ENCODE results near the gene PLA2G4B. TPM values are rescaled to one million over a fixed set of nuclear protein-coding genes. Genes with fewer than 3 reads are reported as not detected.

PLA2G4B gene
- total RNA-seq, 6 experiments from 2014 or later: 0.31 to 7.3 (median 4.7) TPM

DNA sequence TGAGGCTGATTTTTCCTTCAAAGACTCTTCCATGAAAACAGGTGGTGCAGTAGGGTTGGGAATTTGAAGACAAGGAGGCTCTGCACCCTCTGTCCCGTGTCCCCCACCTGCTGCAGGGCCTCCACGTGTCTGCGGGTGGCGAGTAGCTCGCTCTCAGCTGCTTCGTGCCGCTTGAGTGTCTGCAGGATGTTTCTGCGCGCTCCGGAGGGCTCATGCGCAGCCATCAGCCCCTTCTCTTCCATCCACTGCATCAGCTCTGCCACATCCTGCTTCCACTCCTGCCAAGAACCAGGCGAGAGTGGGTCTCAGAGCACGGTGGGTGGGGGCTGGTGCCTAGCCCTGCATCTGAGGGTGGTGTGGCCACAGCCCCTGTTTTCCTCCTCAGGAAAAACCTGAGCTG is 37.4 kb downstream of the PLA2G4B start:
- no peaks in the 10 kb centered on the region for H3K36me3 ChIP-seq
- H3K4me3 ChIP-seq: no peak overlapping the region
- no peaks in the 10 kb centered on the region for H3K27me3 ChIP-seq
- 22% methylated on average over 3 of the region's 13 CpGs for WGBS (ENCODE audit: insufficient coverage, low coverage, low lambda C conversion rate, missing lambda C conversion rate)
- TF ChIP-seq, protein P1, sequence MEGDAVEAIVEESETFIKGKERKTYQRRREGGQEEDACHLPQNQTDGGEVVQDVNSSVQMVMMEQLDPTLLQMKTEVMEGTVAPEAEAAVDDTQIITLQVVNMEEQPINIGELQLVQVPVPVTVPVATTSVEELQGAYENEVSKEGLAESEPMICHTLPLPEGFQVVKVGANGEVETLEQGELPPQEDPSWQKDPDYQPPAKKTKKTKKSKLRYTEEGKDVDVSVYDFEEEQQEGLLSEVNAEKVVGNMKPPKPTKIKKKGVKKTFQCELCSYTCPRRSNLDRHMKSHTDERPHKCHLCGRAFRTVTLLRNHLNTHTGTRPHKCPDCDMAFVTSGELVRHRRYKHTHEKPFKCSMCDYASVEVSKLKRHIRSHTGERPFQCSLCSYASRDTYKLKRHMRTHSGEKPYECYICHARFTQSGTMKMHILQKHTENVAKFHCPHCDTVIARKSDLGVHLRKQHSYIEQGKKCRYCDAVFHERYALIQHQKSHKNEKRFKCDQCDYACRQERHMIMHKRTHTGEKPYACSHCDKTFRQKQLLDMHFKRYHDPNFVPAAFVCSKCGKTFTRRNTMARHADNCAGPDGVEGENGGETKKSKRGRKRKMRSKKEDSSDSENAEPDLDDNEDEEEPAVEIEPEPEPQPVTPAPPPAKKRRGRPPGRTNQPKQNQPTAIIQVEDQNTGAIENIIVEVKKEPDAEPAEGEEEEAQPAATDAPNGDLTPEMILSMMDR (IDR thresholded peaks at IDR 0.05): no peak
- no peak for TF ChIP-seq POLR2A (IDR thresholded peaks at IDR 0.05)
- ATAC-seq: no peak
- no peaks in the 10 kb centered on the region for H3K9me3 ChIP-seq
- peaks cover 0 to 14% (median 7%) of the 10 kb centered on the region in 4 donors for H3K4me1 ChIP-seq
- H3K27ac ChIP-seq: no peak overlapping the region
- no peak for DNase-seq
- intact Hi-C loops (cut with DNase I): no loop called here

DNA sequence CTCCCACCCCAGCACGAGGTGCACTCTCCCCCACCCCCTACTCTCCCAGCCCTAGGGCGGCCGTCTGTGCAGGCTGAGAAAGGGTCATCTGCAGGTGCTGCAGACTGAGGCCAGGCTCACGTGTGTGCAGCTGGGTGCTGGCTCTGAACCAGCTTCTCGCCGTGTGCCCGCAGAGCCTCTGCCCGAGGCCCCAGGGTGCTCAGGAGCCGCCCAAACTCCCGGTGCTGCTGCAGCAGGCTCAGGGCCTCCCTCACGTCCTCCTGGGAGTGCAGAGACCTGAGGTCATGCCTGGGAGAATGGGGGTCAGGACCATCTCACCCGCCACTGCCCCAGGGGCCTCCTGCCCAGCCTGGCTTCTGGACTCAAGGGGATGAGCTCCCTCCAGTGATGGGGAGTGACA is 38.0 kb downstream of the PLA2G4B start:
- no peak overlapping the region for H3K27ac ChIP-seq
- DNase-seq: peak in 1 of 3 donors; percentile 46
- WGBS (ENCODE audit: insufficient coverage, low coverage, low lambda C conversion rate, missing lambda C conversion rate): no CpG with 5 or more reads among the region's 12 CpGs
- peaks cover 0 to 19% (median 9%) of the 10 kb centered on the region in 4 donors for H3K4me1 ChIP-seq
- intact Hi-C loops (cut with DNase I): no loop called here
- H3K4me3 ChIP-seq: no peak overlapping the region
- H3K9me3 ChIP-seq: no peaks in the 10 kb centered on the region
- TF ChIP-seq, protein P1 (IDR thresholded peaks at IDR 0.05): no peak
- TF ChIP-seq POLR2A (IDR thresholded peaks at IDR 0.05): no peak
- H3K36me3 ChIP-seq: no peaks in the 10 kb centered on the region
- no peak for ATAC-seq
- H3K27me3 ChIP-seq: no peaks in the 10 kb centered on the region

DNA sequence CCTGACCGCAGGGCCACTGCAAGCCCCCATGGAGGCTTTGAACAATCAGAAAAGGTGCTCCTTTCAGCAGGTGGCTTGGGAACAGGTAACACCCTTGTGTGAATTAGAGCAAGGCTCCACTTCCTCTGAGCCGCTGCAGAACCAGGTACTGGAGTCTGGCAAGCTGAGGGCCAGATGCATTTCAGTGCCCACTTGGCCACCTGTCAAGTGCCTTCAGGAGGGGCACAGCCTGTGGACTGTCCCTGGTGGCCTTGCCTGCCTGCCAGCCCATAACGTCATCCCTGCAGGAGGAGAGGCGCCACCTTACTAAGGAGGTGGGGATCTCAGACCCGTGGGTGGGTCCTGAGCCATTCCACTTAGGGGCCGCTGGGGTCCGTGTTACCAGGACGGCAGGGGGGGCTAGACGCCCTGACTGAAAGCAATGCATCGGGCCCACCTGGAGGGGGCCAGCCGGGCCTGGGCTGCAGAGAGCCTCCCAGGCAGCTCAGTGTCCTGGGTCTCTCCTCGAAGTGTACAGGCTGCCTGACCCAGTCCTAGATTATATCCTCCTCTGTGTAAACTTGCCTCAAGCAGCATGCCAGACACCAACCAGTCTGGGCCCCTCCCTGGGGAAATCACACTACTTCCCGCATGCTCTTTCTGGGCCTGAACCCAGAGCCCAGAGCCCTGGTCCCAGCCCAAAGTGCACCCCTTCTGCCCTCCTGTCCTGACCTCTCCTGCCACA is 39.1 kb downstream of the PLA2G4B start:
- 100% methylated on average over 1 of the region's 13 CpGs for WGBS (ENCODE audit: insufficient coverage, low coverage, low lambda C conversion rate, missing lambda C conversion rate)
- TF ChIP-seq, protein P1 (IDR thresholded peaks at IDR 0.05): no peak
- no peak for TF ChIP-seq POLR2A (IDR thresholded peaks at IDR 0.05)
- Histone ChIP-seq H3K27me3 (no peaks in the 10 kb centered on the region), H3K36me3 (no peaks in the 10 kb centered on the region), H3K4me1 (peaks cover 0 to 29% (median 14%) of the 10 kb centered on the region in 4 donors), H3K27ac (no peak overlapping the region), H3K9me3 (no peaks in the 10 kb centered on the region), H3K4me3 (no peak overlapping the region)
- ATAC-seq (no peak), DNase-seq (no peak)
- intact Hi-C loops (cut with DNase I): no loop called here

DNA sequence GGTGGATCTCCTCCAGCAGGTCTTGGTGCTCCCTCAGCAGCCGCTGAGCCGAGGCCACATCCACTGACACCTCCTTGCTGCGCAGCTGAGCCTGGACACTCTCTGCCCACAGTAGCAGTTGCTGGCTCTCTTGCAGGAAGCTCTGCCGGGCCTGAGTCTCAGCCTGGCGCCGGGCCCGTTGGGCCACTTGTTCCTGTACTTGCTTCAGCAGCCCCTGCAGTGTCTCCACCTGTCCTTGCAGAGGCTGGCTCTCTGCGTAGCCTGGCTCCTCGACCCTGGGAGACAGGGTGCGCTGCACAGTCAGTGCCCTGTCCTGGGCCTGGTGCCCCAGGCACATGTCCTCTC is 39.7 kb downstream of the PLA2G4B start:
- Histone ChIP-seq H3K4me3 (no peak overlapping the region), H3K9me3 (no peaks in the 10 kb centered on the region), H3K27ac (no peak overlapping the region), H3K27me3 (no peaks in the 10 kb centered on the region), H3K4me1 (peaks cover 0 to 34% (median 17%) of the 10 kb centered on the region in 4 donors), H3K36me3 (no peaks in the 10 kb centered on the region)
- intact Hi-C loops (cut with DNase I): no loop called here
- DNase-seq: no peak
- no peak for ATAC-seq
- TF ChIP-seq, protein P1 (IDR thresholded peaks at IDR 0.05): no peak
- TF ChIP-seq POLR2A (IDR thresholded peaks at IDR 0.05): no peak
- WGBS (ENCODE audit: insufficient coverage, low coverage, low lambda C conversion rate, missing lambda C conversion rate): 60% methylated on average over 1 of the region's 10 CpGs
